HepG2 (cell line): ENCODE measurements around the gene OBP2B. TPM values are rescaled to one million over a fixed set of nuclear protein-coding genes. Genes with fewer than 3 reads are reported as not detected.

Experiments used
- ATAC-seq: fragments of 200-7000 bp; cut with Tn5 transposase; 3 replicates; pipeline ENCODE4 v1.9.1; 2020; ENCODE audit warnings: mild to moderate bottlenecking, moderate library complexity
- BruUV-seq: library from RNA; stranded (reverse); fragments of 400-500 nt; replicated peaks from 2 replicates; lab custom pipeline; 2021; lab: Mats Ljungman, UMichigan
- CTCF ChIA-PET: fragments of 300-600 bp; formaldehyde crosslinking; extraction: SDS; loops from one replicate; lab custom pipeline; 2021; ENCODE audit warnings: low total read pairs, inconsistent platforms, low intra/inter-chr PET ratio; lab: Yijun Ruan, JAX
- POLR2A ChIA-PET: fragments of 350-600 bp; sonication (Branson Sonifier 250); formaldehyde crosslinking; loops from one replicate; lab custom pipeline; 2020; ENCODE audit warnings: antibody characterized with exemption, inconsistent platforms; lab: Yijun Ruan, JAX
- DNase-seq: peaks from one replicate; pipeline ENCODE4 v3.0.0-alpha.2; 2015; ENCODE audit warnings: low spot score
- FAIRE-seq: peaks from 3 replicates; lab custom pipeline; 2011; peaks lifted over from hg19 to GRCh38; lab: Jason Lieb, UNC
- H2AFZ ChIP-seq: one replicate; pipeline ENCODE4 v1.6.1; 2011; ENCODE audit warnings: low read length, inconsistent platforms
- H3K27ac ChIP-seq: fragments of 300-600 bp; 3 replicates; pipeline ENCODE4 v1.8.0; 2011; ENCODE audit warnings: mixed run types, mild to moderate bottlenecking, mixed read lengths, low read length, inconsistent platforms; ENCODE audit not compliant: insufficient read depth; ENCODE audit errors: extremely low read length
- H3K27me3 ChIP-seq, 2 experiments: fragments of 200-600 bp in 1 of 2; 2 replicates in 1 of 2; 3 replicates in 1 of 2; pipeline versions ENCODE4 v1.6.0 to v1.8.0; 2011; ENCODE audit warnings: low read length in 2 of 2, mild to moderate bottlenecking in 2 of 2, moderate library complexity in 2 of 2, inconsistent platforms in 1 of 2; ENCODE audit not compliant: insufficient read depth in 2 of 2, control insufficient read depth in 1 of 2
- H3K36me3 ChIP-seq, 2 experiments: fragments of 200-600 bp in 1 of 2; replicated peaks in 1 of 2; 2 replicates in 1 of 2; 3 replicates in 1 of 2; pipeline versions ENCODE4 v1.5.1 to v1.8.0; 2011; ENCODE audit warnings: low read length in 2 of 2, inconsistent platforms in 1 of 2; ENCODE audit not compliant: insufficient read depth in 2 of 2, control insufficient read depth in 1 of 2
- H3K4me1 ChIP-seq: 2 replicates; pipeline ENCODE4 v1.5.1; 2012; ENCODE audit warnings: low read length, inconsistent platforms; ENCODE audit not compliant: insufficient read depth
- H3K4me2 ChIP-seq: 2 replicates; pipeline ENCODE4 v1.6.0; 2011; ENCODE audit warnings: low read depth, low read length, inconsistent platforms
- H3K4me3 ChIP-seq, 3 experiments: fragments of 200-600 bp in 1 of 3; sonication (generic), shearing (Covaris generic) in 1 of 3; replicated peaks in 1 of 3; 2 replicates each; pipeline ENCODE4 v1.5.1; 2011 to 2016; ENCODE audit warnings: low read length in 3 of 3, inconsistent platforms in 2 of 3, low read depth in 2 of 3, mild to moderate bottlenecking in 2 of 3, control low read depth in 1 of 3, mixed read lengths in 1 of 3; ENCODE audit not compliant: insufficient read depth in 1 of 3
- H3K79me2 ChIP-seq: one replicate; pipeline ENCODE4 v1.6.1; 2011; ENCODE audit warnings: low read length, inconsistent platforms; ENCODE audit not compliant: insufficient read depth
- H3K9ac ChIP-seq: 2 replicates; pipeline ENCODE4 v1.6.0; 2011; ENCODE audit warnings: mild to moderate bottlenecking, low read depth, low read length, inconsistent platforms; ENCODE audit not compliant: insufficient read depth
- H3K9me3 ChIP-seq: 2 replicates; pipeline ENCODE4 v1.5.1; 2012; ENCODE audit warnings: mild to moderate bottlenecking, low read length
- H4K20me1 ChIP-seq: 2 replicates; pipeline ENCODE4 v1.6.0; 2011; ENCODE audit warnings: inconsistent platforms, mild to moderate bottlenecking, low read length, moderate library complexity; ENCODE audit not compliant: insufficient read depth
- CC2D1A ChIP-seq: sonication (generic); formaldehyde crosslinking; IDR thresholded peaks from 2 replicates; pipeline ENCODE4 v1.8.1; 2023; ENCODE audit warnings: mild to moderate bottlenecking, missing genetic modification reagents
- CEBPB ChIP-seq: IDR thresholded peaks from 2 replicates; pipeline ENCODE4 v1.6.1; 2011; ENCODE audit warnings: low read depth, low read length, improper control_type of control experiment, borderline replicate concordance
- HMGA1 ChIP-seq: sonication (generic); formaldehyde crosslinking; conservative IDR thresholded peaks from 2 replicates; pipeline ENCODE4 v1.4.0; 2020; ENCODE audit warnings: missing genetic modification reagents
- ZNF138 ChIP-seq: sonication (generic); formaldehyde crosslinking; IDR thresholded peaks from 2 replicates; pipeline ENCODE4 v1.5.0; 2020; ENCODE audit warnings: mild to moderate bottlenecking, low read depth, missing genetic modification reagents
- ZNF20 ChIP-seq: sonication (generic); formaldehyde crosslinking; IDR thresholded peaks from 2 replicates; pipeline ENCODE4 v1.4.0; 2020; ENCODE audit warnings: mild to moderate bottlenecking, moderate library complexity, missing genetic modification reagents
- ZNF446 ChIP-seq: sonication (generic); formaldehyde crosslinking; IDR thresholded peaks from 2 replicates; pipeline ENCODE4 v1.5.0; 2020; ENCODE audit warnings: mild to moderate bottlenecking, missing genetic modification reagents
- ZNF510 ChIP-seq: sonication (generic); formaldehyde crosslinking; IDR thresholded peaks from 2 replicates; pipeline ENCODE4 v1.4.0; 2020; ENCODE audit warnings: low read depth, mild to moderate bottlenecking, missing genetic modification reagents
- WGBS: methylation state at CpG from one replicate; pipeline ENCODE4 v1.1.6; 2017; ENCODE audit warnings: low lambda C conversion rate; 5-methylcytosine and 5-hydroxymethylcytosine counted together
- in situ Hi-C: cut with HindIII; loops from 2 replicates; pipeline ENCODE4 v1.10.0; 2017; ENCODE audit warnings: low pct_unique_long_range_greater_than_20kb; ENCODE audit not compliant: extremely low pct_ligation_motif_present
- intact Hi-C: fragments of 100-400 bp; cut with micrococcal nuclease; formaldehyde crosslinking; loops from one replicate; pipeline ENCODE4 v1.10.0; 2022; ENCODE audit not compliant: unreplicated experiment
- polyA plus RNA-seq, 8 experiments: library from polyadenylated mRNA; depleted of rRNA in 3 of 8; stranded (reverse) in 7 of 8; unstranded in 1 of 8; fragments of >200 nt; fragmentation: Illumina TruSeq in 4 of 8; extraction: Trizol in 4 of 8; gene quantifications; 2 replicates each; pipeline versions ENCODE4 v1.2.1 to v1.2.3, GENCODE V29; 2011 to 2016; ENCODE audit warnings: low read depth in 4 of 8, missing spikeins in 1 of 8, mixed read lengths in 1 of 8; ENCODE audit not compliant: insufficient read depth in 1 of 8
- total RNA-seq, 5 experiments: library from RNA; depleted of rRNA; stranded (reverse); fragments of >200 nt; fragmentation: Illumina TruSeq; extraction: Trizol; gene quantifications; 2 replicates each; pipeline ENCODE4 v1.2.3, GENCODE V29; 2016; ENCODE audit warnings: low read depth in 1 of 5

Gene OBP2B
- total and polyA plus RNA-seq, 2 of the 13 experiments (the other 11 are each of a cell fraction or from before 2014, with no cell fraction given): not detected

GRCh38 chr9:133182151-133182550, 26.9 kb downstream of the OBP2B start:
- H3K9me3 ChIP-seq: no peaks in the 10 kb centered on the region

DNA sequence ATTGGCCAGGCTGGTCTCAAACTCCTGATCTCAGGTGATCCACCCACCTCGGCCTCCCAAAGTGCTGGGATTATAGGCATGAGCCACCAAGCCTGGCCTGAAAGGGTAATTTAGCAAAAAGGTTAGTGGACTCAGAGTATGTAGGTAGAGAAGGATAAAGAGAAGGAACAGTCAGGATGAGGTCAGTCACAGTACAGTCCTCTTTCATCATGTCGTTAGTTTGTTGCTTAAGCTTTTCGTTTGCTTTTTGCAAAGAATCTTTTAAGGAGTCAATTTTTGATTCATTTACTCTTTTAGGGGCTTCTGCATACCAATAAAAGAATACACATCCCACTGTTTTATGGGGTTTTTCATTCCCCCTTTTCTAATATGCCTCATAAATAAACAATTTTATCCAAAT, 27.5 kb downstream of the OBP2B start:
- peak; percentile 61; the same call in 1 of the 2 replicates for TF ChIP-seq CEBPB
- TF ChIP-seq HMGA1 (CRISPR knock-in tag): no peak
- H3K4me2 ChIP-seq: no peak overlapping the region
- ChIA-PET POLR2A (no interaction called here), CTCF (no interaction called here)
- no peaks in the 10 kb centered on the region for H4K20me1 ChIP-seq
- no peaks in the 10 kb centered on the region for H3K4me1 ChIP-seq
- FAIRE-seq (no peak), DNase-seq (no peak), ATAC-seq (no peak)
- H3K4me3 ChIP-seq: no peak overlapping the region
- H3K27ac ChIP-seq: no peak overlapping the region
- intact Hi-C loops (no loop called here), in situ Hi-C loops (no loop called here)
- H3K79me2 ChIP-seq: no peaks in the 10 kb centered on the region
- WGBS: 3% methylated on average over 3 of the region's 3 CpGs
- no TSS peak for BruUV-seq
- H3K36me3 ChIP-seq: no peaks in the 10 kb centered on the region
- H3K27me3 ChIP-seq: peaks cover 1 to 14% of the 10 kb centered on the region in 2 experiments; a peak in 4 of 5 replicates
- H2AFZ ChIP-seq: no peak overlapping the region
- H3K9ac ChIP-seq: no peak overlapping the region
- H3K9me3 ChIP-seq: no peaks in the 10 kb centered on the region

More at GRCh38 chr9:133182151-133182550, 26.9 kb downstream of the OBP2B start:
- in situ Hi-C loops: no loop called here
- intact Hi-C loops: no loop called here
- no peaks in the 10 kb centered on the region for H3K4me1 ChIP-seq
- no peak overlapping the region for H3K27ac ChIP-seq
- H2AFZ ChIP-seq: no peak overlapping the region
- no peaks in the 10 kb centered on the region for H3K36me3 ChIP-seq
- FAIRE-seq: no peak
- DNase-seq: no peak
- CTCF ChIA-PET: no interaction called here
- H3K4me3 ChIP-seq: no peak overlapping the region
- no TSS peak for BruUV-seq
- 13% methylated on average over 1 of the region's 5 CpGs for WGBS
- no peak overlapping the region for H3K4me2 ChIP-seq
- no peak overlapping the region for H3K9ac ChIP-seq
- no peaks in the 10 kb centered on the region for H4K20me1 ChIP-seq
- TF ChIP-seq ZNF138 (no peak), ZNF446 (CRISPR knock-in tag) (no peak), ZNF20 (CRISPR knock-in tag) (no peak), CC2D1A (CRISPR knock-in tag) (no peak), ZNF510 (no peak)
- H3K79me2 ChIP-seq: no peaks in the 10 kb centered on the region
- no peak for ATAC-seq
- POLR2A ChIA-PET: no interaction called here
- peaks cover 3 to 19% of the 10 kb centered on the region in 2 experiments; a peak in 3 of 5 replicates for H3K27me3 ChIP-seq
